CD4-positive, alpha-beta T cell treated with Interleukin-1 beta for 1 hour (primary cell): ENCODE data around the gene LRIF1.
A peak's percentile ranks its signal among the peaks of the same experiment; 100 is the strongest.
"Not testable (repeated sequence)": the region's sequence is repeated elsewhere in the genome, so short reads cannot be mapped to it uniquely, and the experiment has no call there.

ENCODE experiments used
- DNase-seq, 2 donors: peaks; one replicate each; pipeline ENCODE4 v3.0.0-alpha.2; 2020 to 2022

The LRIF1 gene

DNA sequence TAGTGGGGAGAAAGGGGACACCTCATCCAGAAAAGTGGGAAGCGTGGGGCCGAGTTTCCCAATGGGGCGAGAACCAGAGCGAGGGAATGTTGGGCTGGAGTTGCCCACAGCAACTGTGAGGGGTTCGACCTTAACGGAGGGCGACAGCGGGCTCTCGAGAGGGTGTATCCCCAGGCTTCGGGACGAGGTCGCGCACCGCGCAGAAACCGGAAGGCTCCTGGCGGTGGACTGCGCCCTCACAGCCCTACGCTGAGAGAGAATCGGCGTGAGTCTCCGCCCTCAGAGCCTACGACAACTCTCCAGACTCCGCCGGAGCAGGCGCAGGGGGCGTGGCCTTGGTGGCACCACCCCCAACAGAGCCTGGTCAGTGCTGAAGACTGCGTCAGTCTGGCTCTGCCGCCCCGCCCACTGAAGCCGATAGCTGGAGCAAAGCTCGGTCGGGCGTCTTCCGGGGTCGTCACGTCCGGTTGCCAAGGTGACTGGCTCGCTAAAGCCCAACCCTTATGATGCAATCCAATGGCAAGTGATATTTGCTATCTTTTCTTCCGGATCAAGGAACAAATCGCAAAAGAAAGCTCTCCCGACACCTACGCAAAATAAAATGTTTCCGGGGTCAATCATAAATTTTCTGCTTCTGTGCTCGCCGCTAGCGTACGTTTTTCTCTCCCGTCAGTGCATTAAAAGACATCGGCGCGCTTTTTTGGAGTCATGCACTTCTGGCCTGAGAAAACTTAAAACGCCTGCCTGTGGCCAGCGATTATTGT lies at the start of gene LRIF1:
Gene LRIF1, minus strand, starts transcription at position 232 of the 764 bp plus-strand sequence. CDS start 234 bp downstream, outside the sequence.
- peak; percentile 100 for DNase-seq

DNA sequence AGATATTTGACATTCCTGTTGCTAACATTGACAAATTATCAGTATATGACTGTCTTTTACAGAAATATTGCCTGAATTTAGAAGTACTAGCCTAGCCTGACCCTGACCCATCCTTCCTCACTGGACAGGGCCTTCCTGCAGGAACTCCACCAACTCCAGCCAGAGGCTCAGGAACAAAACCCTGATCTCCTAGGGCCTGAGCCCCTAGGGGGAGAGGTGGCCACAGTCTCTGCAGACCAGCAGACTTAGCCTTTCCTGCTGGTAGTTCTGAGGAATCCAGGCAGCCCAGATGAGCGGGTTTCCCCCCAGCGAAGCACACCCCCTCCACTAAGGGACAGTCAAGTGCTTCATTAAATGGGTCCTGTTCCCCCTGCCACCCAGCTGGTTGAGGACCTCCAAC lies 44.3 kb upstream of the LRIF1 start:
- DNase-seq = no peak

- no peak for DNase-seq
These were observed 42.8 kb upstream of the LRIF1 start for GRCh38 chr1:111006556-111006955.

DNA sequence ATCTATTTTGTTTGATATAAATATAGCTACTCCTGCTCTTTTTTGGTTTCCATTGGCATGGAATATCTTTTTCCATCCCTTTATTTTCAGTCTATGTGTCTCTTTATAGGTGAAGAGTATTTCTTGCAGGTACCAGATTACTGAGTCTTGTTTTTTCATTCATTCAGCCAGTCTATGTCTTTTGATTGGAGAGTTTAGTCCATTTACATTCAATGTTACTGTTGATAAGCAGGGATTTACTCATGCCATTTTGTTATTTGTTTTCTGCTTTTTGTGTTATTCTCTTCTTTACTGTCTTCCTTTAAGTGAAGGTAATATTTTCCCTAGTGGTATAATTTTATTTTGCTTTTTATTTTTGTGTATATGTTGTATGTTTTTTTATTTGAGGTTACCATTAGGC lies 35.9 kb upstream of the LRIF1 start:
- DNase-seq = not testable (repeated sequence)

DNA sequence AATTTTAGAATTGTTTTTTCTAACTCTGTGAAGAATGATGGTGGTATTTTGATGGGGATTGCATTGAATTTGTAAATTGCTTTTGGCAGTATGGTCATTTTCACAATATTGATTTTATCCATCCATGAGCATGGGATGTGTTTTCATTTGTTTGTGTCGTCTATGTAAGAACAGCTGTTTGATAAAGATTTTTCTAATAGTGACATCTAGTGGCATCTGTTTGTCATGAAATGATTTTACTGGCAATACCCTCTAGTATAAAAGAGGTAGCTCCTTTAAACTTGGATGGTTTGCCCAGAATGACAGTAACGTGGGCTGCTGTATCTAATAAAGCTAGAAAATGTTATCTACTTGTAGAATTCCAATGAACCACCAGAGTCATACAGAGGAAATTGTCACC lies 28.6 kb upstream of the LRIF1 start:
- DNase-seq = peak in 1 of 2 donors; percentile 49

GRCh38 chr1:110991295-110991694 lies 27.6 kb upstream of the LRIF1 start:
- DNase-seq = not testable (repeated sequence)

- no peak for DNase-seq
These were observed 26.8 kb upstream of the LRIF1 start for GRCh38 chr1:110990541-110990940.

GRCh38 chr1:110986407-110986891 lies 22.7 kb upstream of the LRIF1 start:
- DNase-seq = no peak

- peak; percentile 7 to 35 for DNase-seq
These were observed 18.6 kb upstream of the LRIF1 start for GRCh38 chr1:110982320-110982719.

GRCh38 chr1:110979154-110979553 lies 15.4 kb upstream of the LRIF1 start:
- no peak for DNase-seq

DNA sequence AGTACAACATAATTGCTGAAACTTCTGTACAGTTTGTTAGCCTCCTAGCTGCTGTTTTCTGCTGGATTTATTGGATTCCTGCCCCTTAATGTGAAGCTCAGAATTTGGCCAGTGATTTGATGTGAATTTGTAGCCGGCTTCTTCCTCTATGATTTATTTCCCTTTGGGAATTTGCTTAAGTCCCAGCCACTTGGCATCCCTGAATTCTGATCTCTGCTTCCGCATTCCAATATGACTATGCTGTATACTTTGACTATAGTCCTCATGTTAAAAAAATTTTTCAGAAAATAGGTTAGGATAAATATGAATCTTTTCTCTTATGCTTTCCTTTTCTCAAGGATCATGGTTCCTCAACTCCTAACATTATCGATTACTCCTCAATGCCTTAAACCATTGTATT lies 12.4 kb upstream of the LRIF1 start:
- DNase-seq = no peak

DNA sequence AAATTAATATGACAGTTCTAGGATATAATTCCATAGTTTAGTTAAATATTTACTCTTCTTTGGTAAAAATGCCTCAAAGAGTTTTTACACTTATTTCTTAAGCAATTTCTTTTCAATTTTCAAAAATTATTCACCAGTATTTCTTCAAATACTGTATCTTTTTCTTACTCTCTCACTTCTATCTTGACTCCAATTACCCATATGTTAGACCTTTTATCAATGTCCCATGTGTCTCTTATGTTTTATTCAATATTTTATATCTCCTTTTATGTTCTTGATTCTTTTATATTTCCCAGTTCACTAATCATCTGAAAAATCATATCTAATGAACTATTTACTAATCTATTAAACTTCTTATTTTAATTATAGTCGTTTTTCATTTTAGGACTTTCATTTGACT lies 11.5 kb upstream of the LRIF1 start:
- DNase-seq = no peak

DNA sequence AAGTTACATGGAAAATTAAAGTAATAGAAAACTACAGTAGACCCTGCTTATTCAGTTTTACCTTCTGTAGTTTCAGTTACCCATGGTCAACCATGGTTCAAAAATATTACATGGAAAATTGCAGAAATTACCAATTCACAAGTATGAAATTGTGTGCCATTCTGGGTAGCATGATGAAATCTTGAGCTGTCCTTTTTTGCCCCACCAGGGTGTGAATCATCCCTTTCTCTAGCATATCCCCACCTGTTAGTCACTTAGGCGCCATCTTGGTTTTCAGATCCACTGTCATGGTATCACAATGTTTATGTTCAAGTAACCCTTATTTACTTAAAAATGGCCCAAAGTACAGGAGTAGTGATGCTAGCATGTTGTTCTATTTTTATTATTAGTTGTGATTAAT lies 3.5 kb upstream of the LRIF1 start:
- no peak for DNase-seq

GRCh38 chr1:110964455-110964903 lies 757 bp upstream of the LRIF1 start:
- DNase-seq = no peak

GRCh38 chr1:110962892-110963690 lies 631 bp downstream of the LRIF1 start:
- DNase-seq = peak; percentile 76 to 81

- DNase-seq = no peak
These were observed 1.8 kb downstream of the LRIF1 start for GRCh38 chr1:110961902-110962301.

DNA sequence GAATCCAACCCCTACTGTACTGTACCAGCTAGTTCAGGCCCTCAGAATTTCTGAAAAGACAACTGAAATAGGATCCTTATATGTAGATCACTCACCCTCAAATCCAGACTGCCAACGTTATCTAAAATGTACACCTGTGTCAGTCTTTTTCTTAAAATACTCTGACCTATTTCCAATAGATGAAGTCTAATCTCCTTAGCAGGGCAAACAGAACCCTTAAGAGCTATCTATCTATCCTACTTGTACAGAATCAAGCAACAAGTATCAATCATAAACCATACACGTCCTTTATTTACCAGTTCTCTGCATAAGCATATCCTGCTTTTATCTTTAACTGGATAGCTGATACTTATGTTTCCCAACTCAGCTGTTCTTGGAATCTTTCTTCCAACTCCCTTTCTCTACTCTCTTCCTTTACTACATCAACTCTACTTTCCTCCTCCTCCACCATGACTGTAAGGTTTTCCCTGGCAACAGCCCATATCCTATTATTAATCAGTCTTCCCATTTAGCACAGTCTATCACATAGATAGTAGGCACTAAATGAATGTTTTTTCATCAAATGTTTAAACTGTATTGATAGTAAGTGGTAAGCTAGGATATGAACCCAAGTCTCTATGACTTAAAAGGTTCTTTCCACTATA lies 2.8 kb downstream of the LRIF1 start:
- DNase-seq = no peak

- DNase-seq = no peak
These were observed 5.9 kb downstream of the LRIF1 start for GRCh38 chr1:110957798-110958197.

- no peak for DNase-seq
These were observed 7.1 kb downstream of the LRIF1 start for GRCh38 chr1:110956586-110956985.

DNA sequence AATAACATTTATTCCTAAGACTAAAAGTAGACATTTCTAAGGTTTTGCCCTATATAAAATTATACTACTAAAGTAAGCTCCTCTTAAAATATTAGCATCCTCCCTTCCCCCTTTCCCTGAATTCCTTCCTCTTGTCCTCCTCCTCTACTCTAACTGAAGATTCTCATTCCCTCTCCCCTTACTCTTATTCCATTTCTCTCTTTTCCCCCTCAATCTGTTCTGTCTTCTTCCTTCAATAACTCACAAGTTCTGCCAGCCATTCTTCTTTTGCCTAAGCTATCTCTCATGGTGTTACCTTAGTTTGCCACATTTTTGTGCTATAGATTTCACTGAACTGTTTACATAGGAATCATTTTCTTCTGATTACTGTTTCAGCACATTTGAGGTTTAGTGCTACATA lies 10.7 kb downstream of the LRIF1 start:
- no peak for DNase-seq

- DNase-seq = no peak
These were observed 11.7 kb downstream of the LRIF1 start for GRCh38 chr1:110952031-110952430.

GRCh38 chr1:110951161-110951560 lies 12.6 kb downstream of the LRIF1 start:
- DNase-seq = no peak

- no peak for DNase-seq
These were observed 15.5 kb downstream of the LRIF1 start for GRCh38 chr1:110948038-110948810.
